ENCODE measurements around the gene WNT16.

- TF ChIP-seq CTCF (IDR thresholded peaks at IDR 0.05) (no peak), POLR2A (IDR thresholded peaks at IDR 0.05) (no peak)
These were observed 51.1 kb downstream of the WNT16 start for GRCh38 chr7:121379930-121380329.
